Measurements from ENCODE around the gene NEK5.
"Not testable (repeated sequence)": the region's sequence is repeated elsewhere in the genome, so short reads cannot be mapped to it uniquely, and the experiment has no call there.

- TF ChIP-seq, protein P1, sequence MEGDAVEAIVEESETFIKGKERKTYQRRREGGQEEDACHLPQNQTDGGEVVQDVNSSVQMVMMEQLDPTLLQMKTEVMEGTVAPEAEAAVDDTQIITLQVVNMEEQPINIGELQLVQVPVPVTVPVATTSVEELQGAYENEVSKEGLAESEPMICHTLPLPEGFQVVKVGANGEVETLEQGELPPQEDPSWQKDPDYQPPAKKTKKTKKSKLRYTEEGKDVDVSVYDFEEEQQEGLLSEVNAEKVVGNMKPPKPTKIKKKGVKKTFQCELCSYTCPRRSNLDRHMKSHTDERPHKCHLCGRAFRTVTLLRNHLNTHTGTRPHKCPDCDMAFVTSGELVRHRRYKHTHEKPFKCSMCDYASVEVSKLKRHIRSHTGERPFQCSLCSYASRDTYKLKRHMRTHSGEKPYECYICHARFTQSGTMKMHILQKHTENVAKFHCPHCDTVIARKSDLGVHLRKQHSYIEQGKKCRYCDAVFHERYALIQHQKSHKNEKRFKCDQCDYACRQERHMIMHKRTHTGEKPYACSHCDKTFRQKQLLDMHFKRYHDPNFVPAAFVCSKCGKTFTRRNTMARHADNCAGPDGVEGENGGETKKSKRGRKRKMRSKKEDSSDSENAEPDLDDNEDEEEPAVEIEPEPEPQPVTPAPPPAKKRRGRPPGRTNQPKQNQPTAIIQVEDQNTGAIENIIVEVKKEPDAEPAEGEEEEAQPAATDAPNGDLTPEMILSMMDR (conservative IDR thresholded peaks at IDR 0.05; ENCODE audit: low read length) = not testable (repeated sequence)
- not testable (repeated sequence) for TF ChIP-seq EZH2phosphoT487 (IDR thresholded peaks at IDR 0.05; ENCODE audit: borderline replicate concordance, low read depth, low read length)
Observed at GRCh38 chr13:52061064-52061463, 67.8 kb downstream of the NEK5 start.

Data from OCI-LY7 (cell line).